SK-N-SH (cell line): ENCODE results near the gene SGO2. TPM values are rescaled to one million over a fixed set of nuclear protein-coding genes. Genes with fewer than 3 reads are reported as not detected.

Source experiments
- CTCF ChIA-PET: fragments of 300-600, 350-600 bp; formaldehyde crosslinking; extraction: SDS; loops from one replicate; lab custom pipeline; 2021; lab: Yijun Ruan, JAX
- POLR2A ChIA-PET: fragments of 350-600 bp; sonication (Branson Sonifier 250); formaldehyde crosslinking; extraction: SDS; loops from one replicate; lab custom pipeline; 2020; ENCODE audit warnings: antibody characterized with exemption, inconsistent platforms; lab: Yijun Ruan, JAX
- DNase-seq: peaks from one replicate; pipeline ENCODE4 v3.0.0; 2012
- H2AFZ ChIP-seq: fragments of 200-600 bp; sonication (generic); 2 replicates; pipeline ENCODE4 v1.8.1; 2016; ENCODE audit warnings: antibody characterized with exemption, mild to moderate bottlenecking, low read depth
- H3F3A ChIP-seq: fragments of 200-600 bp; sonication (generic); replicated peaks from 2 replicates; pipeline ENCODE3; 2016; ENCODE audit warnings: antibody characterized with exemption, mild to moderate bottlenecking; ENCODE audit not compliant: insufficient read depth
- H3K27ac ChIP-seq, 2 experiments: fragments of 200-500 bp in 1 of 2; fragments of 200-600 bp in 1 of 2; sonication (Bioruptor generic) in 1 of 2; sonication (generic), shearing (Covaris generic) in 1 of 2; 2 replicates each; pipeline versions ENCODE4 v1.5.1 to v1.6.1; 2014 to 2016; ENCODE audit warnings: low read depth in 2 of 2, inconsistent platforms in 1 of 2, low read length in 1 of 2, mild to moderate bottlenecking in 1 of 2, mixed read lengths in 1 of 2
- H3K27me3 ChIP-seq: fragments of 200-600 bp; sonication (generic), shearing (Covaris generic); 2 replicates; pipeline ENCODE4 v1.6.1; 2016; ENCODE audit warnings: mixed run types; ENCODE audit not compliant: insufficient read depth
- H3K36me3 ChIP-seq, 2 experiments: fragments of 200-500 bp in 1 of 2; fragments of 200-600 bp in 1 of 2; sonication (Bioruptor generic) in 1 of 2; sonication (generic) in 1 of 2; replicated peaks in 1 of 2; 2 replicates each; pipeline versions ENCODE3 to v1.5.1; 2014 to 2016; ENCODE audit warnings: low read length in 1 of 2, mild to moderate bottlenecking in 1 of 2; ENCODE audit not compliant: insufficient read depth in 2 of 2, control insufficient read depth in 1 of 2
- H3K4me1 ChIP-seq, 2 experiments: fragments of 200-500 bp in 1 of 2; fragments of 200-600 bp in 1 of 2; sonication (Bioruptor generic) in 1 of 2; sonication (generic), shearing (Covaris generic) in 1 of 2; 2 replicates each; pipeline versions ENCODE4 v1.5.1 to v1.6.1; 2014 to 2016; ENCODE audit warnings: low read depth in 1 of 2, low read length in 1 of 2, mixed run types in 1 of 2; ENCODE audit not compliant: insufficient read depth in 2 of 2, control insufficient read depth in 1 of 2
- H3K4me2 ChIP-seq: fragments of 200-600 bp; sonication (generic), shearing (Covaris generic); 2 replicates; pipeline ENCODE4 v1.6.1; 2017; ENCODE audit warnings: mixed run types
- H3K4me3 ChIP-seq, 2 experiments: fragments of 200-500 bp in 1 of 2; fragments of 200-600 bp in 1 of 2; sonication (Bioruptor generic) in 1 of 2; sonication (generic), shearing (Covaris generic) in 1 of 2; 2 replicates each; pipeline versions ENCODE4 v1.5.1 to v1.8.1; 2014 to 2016; ENCODE audit warnings: low read depth in 2 of 2, inconsistent platforms in 1 of 2, low read length in 1 of 2, mild to moderate bottlenecking in 1 of 2, mixed read lengths in 1 of 2, moderate library complexity in 1 of 2
- H3K79me2 ChIP-seq: fragments of 200-600 bp; sonication (generic); 2 replicates; pipeline ENCODE4 v1.8.1; 2017; ENCODE audit warnings: mild to moderate bottlenecking; ENCODE audit not compliant: insufficient read depth
- H3K9ac ChIP-seq: fragments of 200-600 bp; sonication (generic); 2 replicates; pipeline ENCODE4 v1.6.1; 2017; ENCODE audit warnings: mixed run types
- H3K9me2 ChIP-seq: fragments of 200-600 bp; sonication (generic); 2 replicates; pipeline ENCODE4 v1.6.1; 2017; ENCODE audit warnings: mixed run types
- H3K9me3 ChIP-seq: fragments of 200-600 bp; sonication (generic); 2 replicates; pipeline ENCODE4 v1.6.1; 2017; ENCODE audit warnings: mixed run types, mild to moderate bottlenecking, moderate library complexity
- H4K20me1 ChIP-seq: fragments of 200-600 bp; sonication (generic); 2 replicates; pipeline ENCODE4 v1.6.1; 2017; ENCODE audit warnings: mild to moderate bottlenecking, mixed run types; ENCODE audit not compliant: insufficient read depth
- CHD2 ChIP-seq: fragments of 150-350 bp; IDR thresholded peaks from 2 replicates; pipeline ENCODE4 v1.6.1; 2018; ENCODE audit warnings: low read length; ENCODE audit not compliant: partially characterized antibody
- EP300 ChIP-seq, 2 experiments: IDR thresholded peaks; 2 replicates each; pipeline versions ENCODE4 v1.4.0 to v1.6.1; 2012; ENCODE audit warnings: borderline replicate concordance in 1 of 2, low read depth in 1 of 2, low read length in 1 of 2
- FOSL2 ChIP-seq: IDR thresholded peaks from 2 replicates; pipeline ENCODE4 v1.4.0; 2012; ENCODE audit warnings: low read depth, mild to moderate bottlenecking, moderate library complexity, borderline replicate concordance
- FOXM1 ChIP-seq: IDR thresholded peaks from 2 replicates; pipeline ENCODE4 v1.4.0; 2012; ENCODE audit warnings: low read depth, mild to moderate bottlenecking
- JUND ChIP-seq: IDR thresholded peaks from 2 replicates; pipeline ENCODE4 v1.4.0; 2012
- NRF1 ChIP-seq: IDR thresholded peaks from 2 replicates; pipeline ENCODE4 v1.6.1; 2012; ENCODE audit warnings: low read depth, mild to moderate bottlenecking, low read length
- RAD21 ChIP-seq: IDR thresholded peaks from 2 replicates; pipeline ENCODE4 v1.6.1; 2012; ENCODE audit warnings: mild to moderate bottlenecking, low read length
- SIN3A ChIP-seq: IDR thresholded peaks from 2 replicates; pipeline ENCODE4 v1.6.1; 2012; ENCODE audit warnings: low read depth, mild to moderate bottlenecking, low read length, moderate library complexity, borderline replicate concordance
- TCF12 ChIP-seq: IDR thresholded peaks from 2 replicates; pipeline ENCODE4 v1.4.0; 2012
- TEAD4 ChIP-seq: IDR thresholded peaks from 2 replicates; pipeline ENCODE4 v1.4.0; 2012; ENCODE audit warnings: mild to moderate bottlenecking, borderline replicate concordance; ENCODE audit not compliant: insufficient read depth
- YY1 ChIP-seq: IDR thresholded peaks from 2 replicates; pipeline ENCODE4 v1.4.0; 2012; ENCODE audit warnings: low read depth, mild to moderate bottlenecking
- WGBS: methylation state at CpG from one replicate; pipeline ENCODE4 v1.1.6; 2017; ENCODE audit warnings: low lambda C conversion rate; 5-methylcytosine and 5-hydroxymethylcytosine counted together
- polyA plus RNA-seq, 3 experiments: library from polyadenylated mRNA; depleted of rRNA; stranded (reverse); fragments of >200 nt; gene quantifications; 2 replicates each; pipeline ENCODE4 v1.2.3, GENCODE V29; 2012
- TF ChIP-seq, protein P1 (sequence below): IDR thresholded peaks from 2 replicates; pipeline ENCODE4; 2012
- TF ChIP-seq, protein P2 (sequence below): fragments of 150-350 bp; IDR thresholded peaks from 2 replicates; pipeline ENCODE4 v1.6.1; 2016; ENCODE audit warnings: mild to moderate bottlenecking, low read depth, low read length

The SGO2 gene
- polyA plus RNA-seq, 1 of the 3 experiments (the other 2 are of a cell fraction): 2.8 TPM

DNA sequence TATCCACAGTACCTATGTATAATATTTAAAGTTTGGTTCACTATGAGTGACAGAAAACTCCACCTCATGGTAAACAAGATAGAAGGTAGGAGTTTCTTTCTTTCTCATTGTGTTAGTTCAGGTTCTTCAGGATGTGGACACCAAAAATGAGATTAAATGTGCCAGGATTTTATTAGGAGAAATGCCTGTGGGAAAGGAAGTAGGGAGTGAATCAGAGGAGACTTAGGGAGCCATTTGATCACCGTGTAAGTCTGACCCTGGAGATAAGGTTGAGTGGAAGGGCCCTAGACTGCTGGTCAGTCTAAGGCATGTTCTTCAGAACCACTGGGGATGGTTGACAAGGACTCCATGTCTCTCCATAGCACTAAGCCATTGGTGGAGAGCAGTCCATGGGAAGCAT lies 67.9 kb downstream of the SGO2 start:
- Histone ChIP-seq H3K27ac (no peak overlapping the region), H3K9me3 (no peaks in the 10 kb centered on the region), H2AFZ (no peak overlapping the region), H3K36me3 (no peaks in the 10 kb centered on the region), H3K79me2 (no peaks in the 10 kb centered on the region), H3K9me2 (no peaks in the 10 kb centered on the region), H4K20me1 (no peaks in the 10 kb centered on the region), H3F3A (no peaks in the 10 kb centered on the region), H3K4me1 (peaks cover 0 to 2% of the 10 kb centered on the region in 2 experiments; a peak in 1 of 4 replicates), H3K9ac (no peak overlapping the region), H3K4me2 (no peak overlapping the region), H3K4me3 (no peak overlapping the region), H3K27me3 (no peaks in the 10 kb centered on the region)
- no peak for TF ChIP-seq TCF12
- WGBS: 38% methylated on average over 1 of the region's 1 CpG
- ChIA-PET POLR2A (no interaction called here), CTCF (no interaction called here)
- DNase-seq: no peak

DNA sequence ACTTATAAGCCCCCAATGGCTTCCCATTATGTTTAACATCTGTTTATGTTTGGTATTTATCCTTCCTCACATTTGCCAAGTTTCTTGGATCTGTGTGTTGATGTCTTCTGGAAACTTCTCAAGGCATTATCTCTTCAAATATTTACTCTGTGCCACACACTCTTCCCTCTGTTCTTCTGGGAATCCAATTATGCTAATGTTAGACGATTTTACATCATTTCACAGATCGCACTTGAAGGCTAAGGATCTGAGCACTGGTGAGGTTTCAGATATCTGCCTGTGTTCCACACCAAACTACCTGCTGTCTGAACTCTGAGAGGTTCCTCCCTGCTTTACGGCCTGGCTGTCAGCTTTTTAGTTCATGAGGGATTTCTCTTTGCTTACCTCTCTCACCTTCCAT lies 69.9 kb downstream of the SGO2 start:
- Histone ChIP-seq H3K36me3 (no peaks in the 10 kb centered on the region), H3K9me2 (no peaks in the 10 kb centered on the region), H3K4me2 (no peak overlapping the region), H3F3A (no peaks in the 10 kb centered on the region), H3K4me1 (peaks cover 0 to 9% of the 10 kb centered on the region in 2 experiments; a peak in 1 of 4 replicates), H3K4me3 (no peak overlapping the region), H2AFZ (no peak overlapping the region), H3K27me3 (no peaks in the 10 kb centered on the region), H3K9ac (no peak overlapping the region), H3K79me2 (no peaks in the 10 kb centered on the region), H3K27ac (no peak overlapping the region), H3K9me3 (no peaks in the 10 kb centered on the region), H4K20me1 (no peaks in the 10 kb centered on the region)
- POLR2A ChIA-PET: no interaction called here
- CTCF ChIA-PET: interaction anchor here (1.0 kb wide), 1 partner anchor 9 kb away, joined by 3 read pairs; no protein-coding TSS in a partner anchor
- TF ChIP-seq JUND: no peak
- no peak for TF ChIP-seq SIN3A
- no peak for TF ChIP-seq FOXM1
- TF ChIP-seq, protein P1, sequence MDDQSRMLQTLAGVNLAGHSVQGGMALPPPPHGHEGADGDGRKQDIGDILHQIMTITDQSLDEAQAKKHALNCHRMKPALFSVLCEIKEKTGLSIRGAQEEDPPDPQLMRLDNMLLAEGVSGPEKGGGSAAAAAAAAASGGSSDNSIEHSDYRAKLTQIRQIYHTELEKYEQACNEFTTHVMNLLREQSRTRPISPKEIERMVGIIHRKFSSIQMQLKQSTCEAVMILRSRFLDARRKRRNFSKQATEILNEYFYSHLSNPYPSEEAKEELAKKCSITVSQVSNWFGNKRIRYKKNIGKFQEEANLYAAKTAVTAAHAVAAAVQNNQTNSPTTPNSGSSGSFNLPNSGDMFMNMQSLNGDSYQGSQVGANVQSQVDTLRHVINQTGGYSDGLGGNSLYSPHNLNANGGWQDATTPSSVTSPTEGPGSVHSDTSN: no peak
- no peak for TF ChIP-seq YY1
- no peak for TF ChIP-seq CHD2
- no peak for TF ChIP-seq FOSL2
- TF ChIP-seq NRF1: no peak
- TF ChIP-seq EP300 (IDR thresholded peaks at IDR 0.05; ENCODE audit: borderline replicate concordance in 1 of 2, low read depth in 1 of 2, low read length in 1 of 2): no peak
- TF ChIP-seq RAD21: no peak
- TF ChIP-seq, protein P2, sequence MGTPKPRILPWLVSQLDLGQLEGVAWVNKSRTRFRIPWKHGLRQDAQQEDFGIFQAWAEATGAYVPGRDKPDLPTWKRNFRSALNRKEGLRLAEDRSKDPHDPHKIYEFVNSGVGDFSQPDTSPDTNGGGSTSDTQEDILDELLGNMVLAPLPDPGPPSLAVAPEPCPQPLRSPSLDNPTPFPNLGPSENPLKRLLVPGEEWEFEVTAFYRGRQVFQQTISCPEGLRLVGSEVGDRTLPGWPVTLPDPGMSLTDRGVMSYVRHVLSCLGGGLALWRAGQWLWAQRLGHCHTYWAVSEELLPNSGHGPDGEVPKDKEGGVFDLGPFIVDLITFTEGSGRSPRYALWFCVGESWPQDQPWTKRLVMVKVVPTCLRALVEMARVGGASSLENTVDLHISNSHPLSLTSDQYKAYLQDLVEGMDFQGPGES: no peak
- TF ChIP-seq TEAD4: no peak
- DNase-seq: no peak
- WGBS: 41% methylated on average over 3 of the region's 3 CpGs
